Astrocyte of the cerebellum (primary cell): Measurements from ENCODE around the gene RAB11FIP3.

Experiments used
- DNase-seq: peaks from one replicate; pipeline ENCODE4 v3.0.0-alpha.2; 2011; ENCODE audit warnings: low read depth
- H3K4me3 ChIP-seq: 2 replicates; pipeline ENCODE4 v1.5.1; 2011; ENCODE audit warnings: mild to moderate bottlenecking, low read depth, low read length, moderate library complexity
- in situ Hi-C: cut with HindIII; loops from 2 replicates; pipeline ENCODE4 v1.10.0; 2017; ENCODE audit warnings: low sequenced_read_pairs
- TF ChIP-seq, protein P1 (sequence below): IDR thresholded peaks from 2 replicates; pipeline ENCODE4 v1.5.1; 2012; ENCODE audit warnings: low read length, low read depth, moderate library complexity, mild to moderate bottlenecking; ENCODE audit errors: missing control alignments

The RAB11FIP3 gene

DNA sequence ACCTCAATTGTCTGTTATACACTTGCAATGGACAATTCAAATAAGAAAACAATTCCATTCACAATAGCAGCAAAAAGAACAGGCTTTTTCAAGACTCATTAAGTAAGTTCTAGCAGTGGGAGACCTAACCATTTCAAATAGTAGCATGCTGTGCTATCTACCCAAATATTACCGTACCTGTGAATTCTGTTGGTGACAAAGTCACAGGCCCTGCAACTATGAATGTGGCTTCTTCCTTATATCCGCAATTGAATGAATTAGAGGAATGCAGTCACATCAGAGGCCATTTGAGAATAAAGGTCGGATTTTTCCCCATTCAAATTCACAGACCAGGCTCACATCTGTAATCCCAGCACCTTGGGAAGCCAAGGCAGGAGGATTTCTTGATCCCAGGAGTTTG lies 29.2 kb upstream of the RAB11FIP3 start:
- in situ Hi-C loops = no loop called here
- TF ChIP-seq, protein P1, sequence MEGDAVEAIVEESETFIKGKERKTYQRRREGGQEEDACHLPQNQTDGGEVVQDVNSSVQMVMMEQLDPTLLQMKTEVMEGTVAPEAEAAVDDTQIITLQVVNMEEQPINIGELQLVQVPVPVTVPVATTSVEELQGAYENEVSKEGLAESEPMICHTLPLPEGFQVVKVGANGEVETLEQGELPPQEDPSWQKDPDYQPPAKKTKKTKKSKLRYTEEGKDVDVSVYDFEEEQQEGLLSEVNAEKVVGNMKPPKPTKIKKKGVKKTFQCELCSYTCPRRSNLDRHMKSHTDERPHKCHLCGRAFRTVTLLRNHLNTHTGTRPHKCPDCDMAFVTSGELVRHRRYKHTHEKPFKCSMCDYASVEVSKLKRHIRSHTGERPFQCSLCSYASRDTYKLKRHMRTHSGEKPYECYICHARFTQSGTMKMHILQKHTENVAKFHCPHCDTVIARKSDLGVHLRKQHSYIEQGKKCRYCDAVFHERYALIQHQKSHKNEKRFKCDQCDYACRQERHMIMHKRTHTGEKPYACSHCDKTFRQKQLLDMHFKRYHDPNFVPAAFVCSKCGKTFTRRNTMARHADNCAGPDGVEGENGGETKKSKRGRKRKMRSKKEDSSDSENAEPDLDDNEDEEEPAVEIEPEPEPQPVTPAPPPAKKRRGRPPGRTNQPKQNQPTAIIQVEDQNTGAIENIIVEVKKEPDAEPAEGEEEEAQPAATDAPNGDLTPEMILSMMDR = no peak
- H3K4me3 ChIP-seq = peak overlapping the region; percentile 40
- DNase-seq = no peak

DNA sequence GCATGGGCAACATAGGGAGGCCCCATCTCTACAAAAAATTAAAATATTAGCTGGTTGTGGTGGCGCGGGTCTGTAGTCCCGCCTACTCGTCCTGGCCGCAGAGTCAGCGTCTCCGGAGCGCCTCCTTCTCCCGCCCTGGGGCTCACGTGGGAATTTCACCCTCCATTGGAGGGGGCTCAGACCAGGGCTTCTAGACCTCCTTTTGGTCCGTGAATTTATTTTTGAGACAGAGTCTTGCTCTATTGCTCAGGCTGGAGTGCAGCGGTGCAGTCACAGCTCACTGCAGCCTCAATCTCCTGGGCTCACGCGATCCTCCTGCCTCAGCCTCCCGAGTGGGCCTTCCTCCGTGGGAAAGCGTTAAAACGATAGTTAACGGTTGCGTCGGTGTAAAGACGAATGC lies 28.8 kb upstream of the RAB11FIP3 start:
- in situ Hi-C loops = no loop called here
- DNase-seq = no peak
- TF ChIP-seq, protein P1 = no peak
- peak overlapping the region; percentile 40 for H3K4me3 ChIP-seq

DNA sequence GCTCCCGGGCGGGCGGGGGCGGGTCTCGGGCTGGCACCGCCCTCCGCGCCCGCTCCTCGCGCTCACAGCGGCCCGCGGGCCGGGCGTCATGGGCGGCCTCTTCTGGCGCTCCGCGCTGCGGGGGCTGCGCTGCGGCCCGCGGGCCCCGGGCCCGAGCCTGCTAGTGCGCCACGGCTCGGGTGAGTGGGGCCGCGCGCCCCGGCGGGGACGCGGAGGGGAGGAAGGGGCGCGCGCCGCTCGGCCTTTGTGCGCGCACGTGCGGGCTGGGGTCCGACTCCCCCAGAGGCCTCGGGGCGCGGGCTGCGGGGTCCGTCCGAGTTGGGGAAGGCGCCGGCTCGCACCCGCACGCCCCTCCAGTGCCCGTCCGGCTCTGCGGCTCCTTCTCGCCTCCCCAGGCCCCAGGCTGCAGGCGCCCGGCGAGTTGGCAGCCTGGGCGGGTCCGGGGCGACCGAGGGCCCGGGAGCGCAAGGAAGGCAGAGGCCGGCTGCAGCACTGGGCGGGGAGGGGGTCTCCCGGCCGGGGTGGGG lies 28.3 kb upstream of the RAB11FIP3 start, which contains the start of gene NME4:
NME4 (plus strand) TSS at position 65 of the 527 bp plus-strand sequence; CDS start at position 89, 24 bp downstream.
- DNase-seq = no peak
- in situ Hi-C loops = no loop called here

GRCh38 chr16:397736-398332 lies 27.6 kb upstream of the RAB11FIP3 start:
- TF ChIP-seq, protein P1 = peak; percentile 43
- peak; percentile 24 for DNase-seq
- in situ Hi-C loops = no loop called here
- peak overlapping the region; percentile 10 for H3K4me3 ChIP-seq

More for the DNA sequence above, 28.3 kb upstream of the RAB11FIP3 start, which contains the start of gene NME4:
- TF ChIP-seq, protein P1 = no peak
- H3K4me3 ChIP-seq = peak within 1 kb of the TSS; percentile 53

GRCh38 chr16:398561-399339 lies 26.7 kb upstream of the RAB11FIP3 start:
- no peak for DNase-seq
- in situ Hi-C loops = no loop called here
- TF ChIP-seq, protein P1 = no peak
- H3K4me3 ChIP-seq = no peak overlapping the region

- TF ChIP-seq, protein P1 = no peak
- in situ Hi-C loops = no loop called here
- DNase-seq = no peak
- H3K4me3 ChIP-seq = no peak overlapping the region
Measured at GRCh38 chr16:399340-400019, 26.0 kb upstream of the RAB11FIP3 start.
